Trophoblast cell (in vitro differentiated cells and primary cell): ENCODE results near the gene ZNHIT6.
"Not testable (repeated sequence)": the region's sequence is repeated elsewhere in the genome, so short reads cannot be mapped to it uniquely, and the experiment has no call there.

Experiments used
- DNase-seq, 2 donors: peaks; one replicate each; pipeline ENCODE4 v3.0.0-alpha.2; 2016
- H2AFZ ChIP-seq: 2 replicates; pipeline ENCODE4 v1.6.1; 2013; ENCODE audit warnings: low read length, moderate library complexity, mild to moderate bottlenecking; ENCODE audit not compliant: insufficient read depth, poor library complexity
- H2AK5ac ChIP-seq: 2 replicates; pipeline ENCODE4 v1.6.1; 2013; ENCODE audit warnings: mild to moderate bottlenecking, low read length
- H2BK120ac ChIP-seq: 2 replicates; pipeline ENCODE4 v1.6.1; 2013; ENCODE audit warnings: low read length, mild to moderate bottlenecking, moderate library complexity; ENCODE audit not compliant: insufficient read depth, poor library complexity
- H2BK12ac ChIP-seq: 2 replicates; pipeline ENCODE4 v1.6.1; 2013; ENCODE audit warnings: mild to moderate bottlenecking, low read length, moderate library complexity
- H2BK5ac ChIP-seq: 2 replicates; pipeline ENCODE4 v1.6.1; 2013; ENCODE audit warnings: low read length, low read depth, moderate library complexity, mild to moderate bottlenecking; ENCODE audit not compliant: poor library complexity
- H3K14ac ChIP-seq: 2 replicates; pipeline ENCODE4 v1.6.1; 2013; ENCODE audit warnings: mild to moderate bottlenecking, low read length
- H3K18ac ChIP-seq: 2 replicates; pipeline ENCODE4 v1.6.1; 2013; ENCODE audit warnings: mild to moderate bottlenecking, low read length
- H3K23ac ChIP-seq: 2 replicates; pipeline ENCODE4 v1.6.1; 2013; ENCODE audit warnings: low read length
- H3K27ac ChIP-seq: 2 replicates; pipeline ENCODE4 v1.5.1; 2013; ENCODE audit warnings: low read depth, mild to moderate bottlenecking, inconsistent platforms, low read length, moderate library complexity
- H3K27me3 ChIP-seq: 2 replicates; pipeline ENCODE4 v1.6.1; 2013; ENCODE audit warnings: inconsistent platforms, mild to moderate bottlenecking, low read length, moderate library complexity; ENCODE audit not compliant: insufficient read depth
- H3K36me3 ChIP-seq, 2 experiments: 1 replicate in 1 of 2; 2 replicates in 1 of 2; pipeline ENCODE4 v1.6.1; 2013; ENCODE audit warnings: low read length in 2 of 2, mild to moderate bottlenecking in 2 of 2, moderate library complexity in 1 of 2; ENCODE audit not compliant: insufficient read depth in 2 of 2, control insufficient read depth in 1 of 2
- H3K4ac ChIP-seq: 2 replicates; pipeline ENCODE4 v1.6.1; 2013; ENCODE audit warnings: low read depth, mild to moderate bottlenecking, low read length, moderate library complexity
- H3K4me1 ChIP-seq, 2 experiments: 1 replicate in 1 of 2; 2 replicates in 1 of 2; pipeline ENCODE4 v1.6.1; 2013; ENCODE audit warnings: low read length in 2 of 2, mild to moderate bottlenecking in 2 of 2, moderate library complexity in 1 of 2; ENCODE audit not compliant: insufficient read depth in 2 of 2, control insufficient read depth in 1 of 2
- H3K4me2 ChIP-seq: 2 replicates; pipeline ENCODE4 v1.6.1; 2013; ENCODE audit warnings: inconsistent platforms, mild to moderate bottlenecking, low read length, moderate library complexity
- H3K4me3 ChIP-seq: 2 replicates; pipeline ENCODE4 v1.5.1; 2013; ENCODE audit warnings: mild to moderate bottlenecking, low read depth, low read length, inconsistent platforms
- H3K79me1 ChIP-seq: one replicate; pipeline ENCODE4 v1.6.1; 2013; ENCODE audit warnings: low read length
- H3K79me2 ChIP-seq: 2 replicates; pipeline ENCODE4 v1.6.1; 2013; ENCODE audit warnings: low read length, mild to moderate bottlenecking; ENCODE audit not compliant: control insufficient read depth, insufficient read depth, poor library complexity
- H3K9ac ChIP-seq: 2 replicates; pipeline ENCODE4 v1.6.1; 2013; ENCODE audit warnings: mild to moderate bottlenecking, low read length
- H3K9me3 ChIP-seq: 2 replicates; pipeline ENCODE4 v1.6.1; 2013; ENCODE audit warnings: low read depth, mild to moderate bottlenecking, control low read depth, inconsistent platforms, low read length; ENCODE audit not compliant: insufficient read depth
- H4K12ac ChIP-seq: 2 replicates; pipeline ENCODE4 v1.6.1; 2013; ENCODE audit warnings: low read depth, mild to moderate bottlenecking, low read length, moderate library complexity
- H4K8ac ChIP-seq: 2 replicates; pipeline ENCODE4 v1.6.1; 2013; ENCODE audit warnings: low read depth, mild to moderate bottlenecking, low read length, moderate library complexity
- H4K91ac ChIP-seq: one replicate; pipeline ENCODE4 v1.6.1; 2013; ENCODE audit warnings: low read depth, mild to moderate bottlenecking, low read length, moderate library complexity
- WGBS: extraction: QIAGEN DNeasy Blood & Tissue Kit; methylation state at CpG from one replicate; pipeline ENCODE4 v1.1.7; 2013; ENCODE audit warnings: missing lambda C conversion rate; ENCODE audit not compliant: insufficient read length, insufficient coverage; ENCODE audit errors: extremely low coverage; 5-methylcytosine and 5-hydroxymethylcytosine counted together

ZNHIT6 gene

DNA sequence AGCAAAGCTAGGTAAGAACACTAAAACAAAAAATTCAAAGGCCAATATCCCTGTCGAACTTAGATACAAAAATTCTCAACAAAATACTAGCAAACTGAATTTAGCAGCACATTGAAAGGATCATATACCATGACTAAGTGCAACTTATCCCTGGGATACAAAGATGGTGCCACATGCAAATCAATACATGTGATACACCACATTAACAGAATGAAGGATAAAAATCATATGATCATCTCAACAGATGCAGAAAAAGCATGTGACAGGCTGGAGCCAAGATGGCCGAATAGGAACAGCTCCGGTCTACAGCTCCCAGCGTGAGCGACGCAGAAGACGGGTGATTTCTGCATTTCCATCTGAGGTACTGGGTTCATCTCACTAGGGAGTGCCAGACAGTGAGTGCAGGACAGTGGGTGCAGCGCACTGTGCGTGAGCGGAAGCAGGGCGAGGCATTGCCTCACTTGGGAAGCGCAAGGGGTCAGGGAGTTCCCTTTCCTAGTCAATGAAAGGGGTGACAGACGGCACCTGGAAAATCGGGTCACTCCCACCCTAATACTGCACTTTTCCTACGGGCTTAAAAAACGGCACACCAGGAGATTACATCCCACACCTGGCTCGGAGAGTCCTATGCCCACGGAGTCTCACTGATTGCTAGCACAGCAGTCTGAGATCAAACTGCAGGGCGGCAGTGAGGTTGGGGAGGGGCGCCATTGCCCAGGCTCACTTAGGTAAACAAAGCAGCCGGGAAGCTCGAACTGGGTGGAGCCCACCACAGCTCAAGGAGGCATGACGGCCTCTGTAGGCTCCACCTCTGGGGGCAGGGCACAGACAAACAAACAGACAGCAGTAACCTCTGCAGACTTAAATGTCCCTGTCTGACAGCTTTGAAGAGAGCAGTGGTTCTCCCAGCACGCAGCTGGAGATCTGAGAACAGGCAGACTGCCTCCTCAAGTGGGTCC lies 66.4 kb downstream of the ZNHIT6 start:
- not testable (repeated sequence) for H3K4me2 ChIP-seq, H3K27ac ChIP-seq, H2BK5ac ChIP-seq, H2BK120ac ChIP-seq, H3K4ac ChIP-seq, H2AK5ac ChIP-seq, H4K12ac ChIP-seq, H3K9me3 ChIP-seq, H3K27me3 ChIP-seq, H3K4me1 ChIP-seq, H3K9ac ChIP-seq, H3K4me3 ChIP-seq, H4K8ac ChIP-seq, H3K23ac ChIP-seq, DNase-seq, H3K36me3 ChIP-seq, H4K91ac ChIP-seq, H2BK12ac ChIP-seq, H3K18ac ChIP-seq, H2AFZ ChIP-seq, H3K79me1 ChIP-seq, H3K79me2 ChIP-seq, H3K14ac ChIP-seq
- WGBS, result no CpG with 5 or more reads among the region's 24 CpGs

- WGBS, result no CpG with 5 or more reads among the region's 7 CpGs
- H2BK5ac ChIP-seq, H3K79me1 ChIP-seq, H3K36me3 ChIP-seq, H2BK120ac ChIP-seq, DNase-seq, H3K23ac ChIP-seq, H4K8ac ChIP-seq, H3K79me2 ChIP-seq, H3K4me1 ChIP-seq, H3K9me3 ChIP-seq, H3K4me2 ChIP-seq, H4K12ac ChIP-seq, H3K9ac ChIP-seq, H3K4me3 ChIP-seq, H2AFZ ChIP-seq, H2BK12ac ChIP-seq, H3K27me3 ChIP-seq, H3K18ac ChIP-seq, H2AK5ac ChIP-seq, H4K91ac ChIP-seq, H3K4ac ChIP-seq, H3K27ac ChIP-seq, H3K14ac ChIP-seq: not testable (repeated sequence)
Measured at GRCh38 chr1:85639920-85640319, 68.3 kb downstream of the ZNHIT6 start.

GRCh38 chr1:85638412-85638811 lies 69.8 kb downstream of the ZNHIT6 start:
- peaks cover 4% of the 10 kb centered on the region for H3K9me3 ChIP-seq
- no peaks in the 10 kb centered on the region for H3K4me1 ChIP-seq
- no peak overlapping the region for H4K91ac ChIP-seq
- no peaks in the 10 kb centered on the region for H3K79me2 ChIP-seq
- no peak overlapping the region for H3K4ac ChIP-seq
- H2AK5ac ChIP-seq, result no peak overlapping the region
- no peaks in the 10 kb centered on the region for H3K27me3 ChIP-seq
- no peak overlapping the region for H2AFZ ChIP-seq
- H2BK5ac ChIP-seq, result no peak overlapping the region
- no peak overlapping the region for H3K18ac ChIP-seq
- H3K79me1 ChIP-seq, result no peaks in the 10 kb centered on the region
- no peak overlapping the region for H3K23ac ChIP-seq
- no CpG with 5 or more reads among the region's 1 CpG for WGBS
- H2BK120ac ChIP-seq, result no peak overlapping the region
- no peak overlapping the region for H2BK12ac ChIP-seq
- H3K4me3 ChIP-seq, result no peak overlapping the region
- H4K12ac ChIP-seq, result no peak overlapping the region
- H4K8ac ChIP-seq, result no peak overlapping the region
- no peak overlapping the region for H3K9ac ChIP-seq
- no peak overlapping the region for H3K4me2 ChIP-seq
- DNase-seq, result no peak
- H3K36me3 ChIP-seq, result peaks cover 0 to 5% of the 10 kb centered on the region in 2 experiments
- no peak overlapping the region for H3K27ac ChIP-seq
- no peak overlapping the region for H3K14ac ChIP-seq

DNA sequence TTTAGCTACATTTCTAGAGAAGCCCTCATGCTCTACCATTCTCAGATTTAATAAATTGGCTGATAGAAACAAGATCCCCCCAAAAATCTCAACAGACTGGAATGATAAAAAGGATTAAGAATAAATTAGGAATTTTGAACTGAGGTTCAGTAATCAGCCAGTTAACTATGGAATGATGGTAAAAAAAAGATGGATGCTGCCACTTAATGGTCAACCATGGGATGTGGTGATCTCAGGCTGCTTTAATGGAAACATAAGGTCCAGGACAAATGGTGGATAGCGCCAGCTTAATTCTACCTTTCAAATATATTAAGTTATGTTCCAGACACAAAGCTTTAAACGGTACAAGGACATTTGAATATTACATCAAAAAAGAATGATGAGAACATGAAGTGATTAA lies 77.7 kb downstream of the ZNHIT6 start:
- H3K36me3 ChIP-seq, result no peaks in the 10 kb centered on the region
- no peak overlapping the region for H3K9ac ChIP-seq
- no peak overlapping the region for H4K12ac ChIP-seq
- no peak overlapping the region for H3K14ac ChIP-seq
- H2AFZ ChIP-seq, result no peak overlapping the region
- H3K4me2 ChIP-seq, result no peak overlapping the region
- no peak overlapping the region for H3K4me3 ChIP-seq
- no CpG with 5 or more reads among the region's 2 CpGs for WGBS
- no peak overlapping the region for H2BK120ac ChIP-seq
- peaks cover 0 to 2% of the 10 kb centered on the region in 2 experiments for H3K4me1 ChIP-seq
- H4K91ac ChIP-seq, result no peak overlapping the region
- no peak overlapping the region for H3K27ac ChIP-seq
- no peak overlapping the region for H3K23ac ChIP-seq
- H2AK5ac ChIP-seq, result no peak overlapping the region
- DNase-seq, result no peak
- H2BK12ac ChIP-seq, result no peak overlapping the region
- H3K18ac ChIP-seq, result no peak overlapping the region
- no peaks in the 10 kb centered on the region for H3K79me2 ChIP-seq
- no peak overlapping the region for H4K8ac ChIP-seq
- H3K9me3 ChIP-seq, result no peaks in the 10 kb centered on the region
- H3K4ac ChIP-seq, result no peak overlapping the region
- H3K79me1 ChIP-seq, result no peaks in the 10 kb centered on the region
- H3K27me3 ChIP-seq, result no peaks in the 10 kb centered on the region
- H2BK5ac ChIP-seq, result no peak overlapping the region
